HFFc6 (cell line): Measurements from ENCODE around the gene GIGYF2. TPM values are rescaled to one million over a fixed set of nuclear protein-coding genes. Genes with fewer than 3 reads are reported as not detected.
"Not testable (repeated sequence)": the region's sequence is repeated elsewhere in the genome, so short reads cannot be mapped to it uniquely, and the experiment has no call there.

Source experiments
- DNase-seq: peaks from one replicate; pipeline ENCODE4 v3.0.0-alpha.2; 2018
- H3K27ac Mint-ChIP-seq: 2 replicates; pipeline ENCODE4 v1.8.0; 2020; ENCODE audit warnings: mild to moderate bottlenecking, mixed read lengths
- H3K27me3 Mint-ChIP-seq: 2 replicates; pipeline ENCODE4 v1.8.0; 2021; ENCODE audit warnings: mild to moderate bottlenecking, moderate library complexity, mixed read lengths; ENCODE audit not compliant: insufficient read depth
- H3K36me3 Mint-ChIP-seq: 2 replicates; pipeline ENCODE4 v1.8.0; 2021; ENCODE audit warnings: low read depth, mixed read lengths
- H3K4me1 Mint-ChIP-seq: 2 replicates; pipeline ENCODE4 v1.8.0; 2020; ENCODE audit warnings: low read depth, mixed read lengths
- H3K4me3 Mint-ChIP-seq: 2 replicates; pipeline ENCODE4 v1.8.0; 2020; ENCODE audit warnings: mild to moderate bottlenecking, moderate library complexity, mixed read lengths
- H3K9me3 Mint-ChIP-seq: 2 replicates; pipeline ENCODE4 v1.8.0; 2020; ENCODE audit warnings: mild to moderate bottlenecking, mixed read lengths
- CTCF ChIP-seq: fragments of 200-600 bp; sonication (generic); IDR thresholded peaks from 2 replicates; pipeline ENCODE4 v1.5.0; 2021; ENCODE audit warnings: antibody characterized with exemption, mild to moderate bottlenecking
- total RNA-seq, 6 experiments: library from RNA; stranded (reverse); fragmentation: NEBNext Ultra II Directional; extraction: Animal tissue kit (Norgen Biotek cat#: 25700); gene quantifications; 2 replicates in 1 of 6; 3 replicates in 5 of 6; pipeline ENCODE4 v1.2.3, GENCODE V29; 2021

Gene GIGYF2
- total RNA-seq, 6 experiments from 2014 or later, result 36.9 to 44.6 (median 42.3) TPM

GRCh38 chr2:232689152-232689910 lies 7.8 kb upstream of the GIGYF2 start:
- H3K4me3 Mint-ChIP-seq, result no peak overlapping the region
- H3K4me1 Mint-ChIP-seq, result peaks cover 6% of the 10 kb centered on the region; the same call in 1 of the 2 replicates
- no peak for TF ChIP-seq CTCF
- H3K9me3 Mint-ChIP-seq, result no peaks in the 10 kb centered on the region
- H3K36me3 Mint-ChIP-seq, result no peaks in the 10 kb centered on the region
- H3K27ac Mint-ChIP-seq, result no peak overlapping the region
- DNase-seq, result peak; percentile 11
- peaks cover 10% of the 10 kb centered on the region for H3K27me3 Mint-ChIP-seq

- not testable (repeated sequence) for H3K4me3 Mint-ChIP-seq, H3K4me1 Mint-ChIP-seq, H3K27ac Mint-ChIP-seq, H3K27me3 Mint-ChIP-seq, DNase-seq, H3K36me3 Mint-ChIP-seq, H3K9me3 Mint-ChIP-seq
Measured at GRCh38 chr2:232691117-232691516, 6.0 kb upstream of the GIGYF2 start.

DNA sequence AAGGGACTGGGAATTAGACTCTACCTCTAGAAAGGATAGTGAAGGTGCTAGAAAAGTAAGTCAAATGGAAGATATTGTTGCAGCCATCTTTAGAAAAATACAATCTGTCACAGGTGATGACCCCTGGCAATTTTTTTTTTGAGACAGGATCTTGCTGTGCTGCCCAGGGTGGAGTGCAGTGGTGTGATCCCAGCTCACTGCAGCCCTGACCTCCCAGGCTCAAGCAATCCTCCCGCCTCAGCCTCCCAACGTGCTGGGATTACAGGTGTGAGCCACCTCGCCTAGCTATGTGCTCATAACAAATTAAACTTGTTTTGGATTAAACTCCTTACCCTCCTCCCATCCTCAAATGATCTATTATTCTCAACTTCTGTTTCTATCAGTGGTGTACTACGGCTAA lies 3.8 kb upstream of the GIGYF2 start:
- no peak for DNase-seq
- Mint-ChIP-seq H3K4me1 (peaks cover 12% of the 10 kb centered on the region), H3K4me3 (no peak overlapping the region)

GRCh38 chr2:232696609-232697058 lies 497 bp upstream of the GIGYF2 start:
- H3K27me3 Mint-ChIP-seq, result peaks cover 3% of the 10 kb centered on the region; the same call in 1 of the 2 replicates
- peaks cover 20% of the 10 kb centered on the region for H3K36me3 Mint-ChIP-seq
- H3K27ac Mint-ChIP-seq, result peak overlapping the region; percentile 85
- H3K4me1 Mint-ChIP-seq, result peaks cover 29% of the 10 kb centered on the region
- peak overlapping the region; percentile 98 for H3K4me3 Mint-ChIP-seq
- no peaks in the 10 kb centered on the region for H3K9me3 Mint-ChIP-seq
- no peak for TF ChIP-seq CTCF
- no peak for DNase-seq

More for the DNA sequence above, 3.8 kb upstream of the GIGYF2 start:
- peaks cover 4% of the 10 kb centered on the region; the same call in 1 of the 2 replicates for H3K36me3 Mint-ChIP-seq
- no peak overlapping the region for H3K27ac Mint-ChIP-seq
- no peak for TF ChIP-seq CTCF
- peaks cover 3% of the 10 kb centered on the region; the same call in 1 of the 2 replicates for H3K27me3 Mint-ChIP-seq
- H3K9me3 Mint-ChIP-seq, result no peaks in the 10 kb centered on the region

DNA sequence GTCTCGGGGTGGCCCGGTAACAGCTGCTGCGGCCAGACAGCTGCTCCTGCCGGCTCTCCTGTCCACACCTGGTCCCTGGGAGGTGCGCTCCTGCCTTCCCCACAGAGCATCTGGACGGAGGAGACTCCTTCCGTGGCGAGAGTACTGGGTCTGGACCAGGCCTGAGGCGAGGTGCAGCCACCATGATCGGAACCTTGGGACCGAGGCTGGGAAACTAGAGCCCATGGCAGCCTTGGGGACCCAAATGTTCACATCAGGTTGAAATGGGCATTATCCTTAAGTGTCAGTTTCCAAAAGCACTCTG lies 628 bp downstream of the GIGYF2 start:
- TF ChIP-seq CTCF, result no peak
- peaks cover 29% of the 10 kb centered on the region for H3K4me1 Mint-ChIP-seq
- H3K36me3 Mint-ChIP-seq, result peaks cover 20% of the 10 kb centered on the region
- H3K27ac Mint-ChIP-seq, result peak overlapping the region; percentile 85
- H3K4me3 Mint-ChIP-seq, result peak overlapping the region; percentile 98
- no peaks in the 10 kb centered on the region; the same call in 1 of the 2 replicates for H3K27me3 Mint-ChIP-seq
- no peaks in the 10 kb centered on the region for H3K9me3 Mint-ChIP-seq
- no peak for DNase-seq

GRCh38 chr2:232698556-232699091 lies 1.5 kb downstream of the GIGYF2 start:
- Mint-ChIP-seq H3K4me3 (peak overlapping the region; percentile 98), H3K36me3 (peaks cover 23% of the 10 kb centered on the region), H3K27me3 (no peaks in the 10 kb centered on the region), H3K27ac (peak overlapping the region; percentile 54), H3K4me1 (peaks cover 29% of the 10 kb centered on the region), H3K9me3 (no peaks in the 10 kb centered on the region)
- TF ChIP-seq CTCF, result no peak
- no peak for DNase-seq
